Mucosa of gallbladder (tissue), 1 donor: ENCODE data around the gene PKD2L1. TPM values are rescaled to one million over a fixed set of nuclear protein-coding genes. Genes with fewer than 3 reads are reported as not detected.
"Not testable (repeated sequence)": the region's sequence is repeated elsewhere in the genome, so short reads cannot be mapped to it uniquely, and the experiment has no call there.

Source experiments
- DNase-seq: peaks from one replicate; pipeline ENCODE4 v3.0.0-alpha.2; 2020; ENCODE audit warnings: low spot score
- total RNA-seq: library from RNA; stranded (reverse); gene quantifications from one replicate; pipeline ENCODE4 v1.2.1, GENCODE V29; 2021
- donor health status: DM: no; HTN: no; CAD: no.

The PKD2L1 gene
- not detected for total RNA-seq

- DNase-seq = no peak
Measured at GRCh38 chr10:100330079-100330478, at the start of gene PKD2L1. TSS of gene PKD2L1 (minus strand) at chr10:100330228. CDS start at chr10:100330103, 125 bp downstream.

GRCh38 chr10:100377830-100378229 lies 47.8 kb upstream of the PKD2L1 start:
- no peak for DNase-seq

GRCh38 chr10:100376656-100377055 lies 46.6 kb upstream of the PKD2L1 start:
- DNase-seq = not testable (repeated sequence)

GRCh38 chr10:100374677-100375353 lies 44.8 kb upstream of the PKD2L1 start:
- not testable (repeated sequence) for DNase-seq

GRCh38 chr10:100374200-100374655 lies 44.2 kb upstream of the PKD2L1 start:
- DNase-seq = no peak

- peak; percentile 98 for DNase-seq
Measured at GRCh38 chr10:100373298-100374199, 43.5 kb upstream of the PKD2L1 start.

GRCh38 chr10:100372415-100373297 lies 42.6 kb upstream of the PKD2L1 start:
- DNase-seq = no peak

- no peak for DNase-seq
Measured at GRCh38 chr10:100371482-100372027, 41.5 kb upstream of the PKD2L1 start.

- peak; percentile 77 for DNase-seq
Measured at GRCh38 chr10:100370714-100371481, 40.9 kb upstream of the PKD2L1 start.

- no peak for DNase-seq
Measured at GRCh38 chr10:100368721-100369120, 38.7 kb upstream of the PKD2L1 start.

GRCh38 chr10:100364735-100365391 lies 34.8 kb upstream of the PKD2L1 start:
- peak; percentile 94 for DNase-seq

- no peak for DNase-seq
Measured at GRCh38 chr10:100364175-100364574, 34.1 kb upstream of the PKD2L1 start.

GRCh38 chr10:100362570-100363496 lies 32.8 kb upstream of the PKD2L1 start:
- no peak for DNase-seq

- no peak for DNase-seq
Measured at GRCh38 chr10:100360234-100360633, 30.2 kb upstream of the PKD2L1 start.

GRCh38 chr10:100359529-100360150 lies 29.6 kb upstream of the PKD2L1 start:
- DNase-seq = no peak

- no peak for DNase-seq
Measured at GRCh38 chr10:100359030-100359432, 29.0 kb upstream of the PKD2L1 start.

GRCh38 chr10:100357059-100357858 lies 27.2 kb upstream of the PKD2L1 start:
- DNase-seq = no peak
